B cell (primary cell): ENCODE measurements around the gene KIF13A.

Source experiments
- EZH2 ChIP-seq: IDR thresholded peaks from 2 replicates; pipeline ENCODE4 v1.6.1; 2012; ENCODE audit warnings: borderline replicate concordance, low read depth, mild to moderate bottlenecking, moderate library complexity, low read length; ENCODE audit not compliant: insufficient read depth, poor library complexity, severe bottlenecking
- TF ChIP-seq, protein P1 (sequence below): fragments of 200-600 bp; IDR thresholded peaks from one replicate; pipeline ENCODE4 v1.8.0; 2022; ENCODE audit warnings: antibody characterized with exemption, mild to moderate bottlenecking

DNA sequence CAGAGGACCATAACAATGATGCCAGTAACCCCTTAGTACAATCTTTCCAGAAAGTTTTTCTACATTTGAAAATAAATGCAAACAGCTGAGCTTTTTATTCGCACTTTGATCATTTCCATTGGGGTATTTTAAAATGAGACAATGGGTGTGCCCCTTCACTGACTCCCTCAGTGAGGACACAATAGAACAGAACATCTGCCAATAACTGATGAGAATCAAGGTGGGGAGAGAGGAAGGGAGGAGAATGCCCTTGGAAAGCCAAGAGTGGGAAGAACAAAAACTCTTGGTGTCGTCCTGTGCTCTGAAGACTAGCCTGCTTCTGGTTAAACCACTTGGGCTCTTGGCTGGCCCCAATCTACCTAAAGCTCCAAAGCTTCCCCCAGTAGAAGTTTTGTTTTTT is 66.0 kb downstream of the KIF13A start:
- TF ChIP-seq, protein P1, sequence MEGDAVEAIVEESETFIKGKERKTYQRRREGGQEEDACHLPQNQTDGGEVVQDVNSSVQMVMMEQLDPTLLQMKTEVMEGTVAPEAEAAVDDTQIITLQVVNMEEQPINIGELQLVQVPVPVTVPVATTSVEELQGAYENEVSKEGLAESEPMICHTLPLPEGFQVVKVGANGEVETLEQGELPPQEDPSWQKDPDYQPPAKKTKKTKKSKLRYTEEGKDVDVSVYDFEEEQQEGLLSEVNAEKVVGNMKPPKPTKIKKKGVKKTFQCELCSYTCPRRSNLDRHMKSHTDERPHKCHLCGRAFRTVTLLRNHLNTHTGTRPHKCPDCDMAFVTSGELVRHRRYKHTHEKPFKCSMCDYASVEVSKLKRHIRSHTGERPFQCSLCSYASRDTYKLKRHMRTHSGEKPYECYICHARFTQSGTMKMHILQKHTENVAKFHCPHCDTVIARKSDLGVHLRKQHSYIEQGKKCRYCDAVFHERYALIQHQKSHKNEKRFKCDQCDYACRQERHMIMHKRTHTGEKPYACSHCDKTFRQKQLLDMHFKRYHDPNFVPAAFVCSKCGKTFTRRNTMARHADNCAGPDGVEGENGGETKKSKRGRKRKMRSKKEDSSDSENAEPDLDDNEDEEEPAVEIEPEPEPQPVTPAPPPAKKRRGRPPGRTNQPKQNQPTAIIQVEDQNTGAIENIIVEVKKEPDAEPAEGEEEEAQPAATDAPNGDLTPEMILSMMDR = no peak
- TF ChIP-seq EZH2 = no peak
